HG02870 (cell line): Measurements from ENCODE around the gene MED12L.

Source experiments
- ATAC-seq: cut with Tn5 transposase; IDR thresholded peaks from one replicate; pipeline ENCODE4 v1.9.1; 2021; ENCODE audit warnings: mild to moderate bottlenecking, moderate library complexity; ENCODE audit not compliant: unreplicated experiment

Gene MED12L

DNA sequence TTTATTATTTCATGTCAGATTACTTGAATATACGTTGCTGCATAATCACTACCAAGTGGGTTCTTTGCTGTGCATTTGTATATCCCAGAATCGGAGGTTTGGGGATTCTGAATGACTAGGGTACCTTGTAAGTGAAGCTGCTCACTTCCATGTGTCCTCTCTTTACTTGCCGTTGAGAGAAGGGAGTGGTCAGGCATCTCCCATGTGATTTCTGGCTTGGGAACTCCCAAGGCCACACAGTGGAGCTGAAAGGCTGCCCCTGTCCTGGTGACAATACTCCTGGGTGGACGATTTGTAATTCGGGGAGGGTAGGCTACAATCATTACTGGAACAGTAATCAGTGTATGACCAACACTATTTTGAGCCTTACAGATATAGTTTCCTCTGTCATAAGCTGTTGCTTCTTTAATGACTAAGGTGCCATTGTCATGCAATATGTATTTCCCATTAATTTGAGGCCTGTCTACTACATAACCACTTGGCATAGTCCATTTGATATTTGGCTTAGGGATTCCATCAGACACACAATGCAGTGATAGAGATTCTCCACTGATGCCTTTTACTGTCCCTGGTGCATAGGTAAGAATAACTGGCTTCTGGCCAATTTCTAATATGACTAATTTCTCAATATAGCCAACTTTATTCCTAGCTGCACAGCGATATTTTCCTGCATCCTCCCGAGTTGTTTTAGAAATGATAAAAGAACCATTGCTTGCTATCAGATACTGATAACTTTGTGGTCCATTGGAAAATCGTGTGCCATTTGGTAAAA is 351.4 kb downstream of the MED12L start:
- ATAC-seq: no peak

DNA sequence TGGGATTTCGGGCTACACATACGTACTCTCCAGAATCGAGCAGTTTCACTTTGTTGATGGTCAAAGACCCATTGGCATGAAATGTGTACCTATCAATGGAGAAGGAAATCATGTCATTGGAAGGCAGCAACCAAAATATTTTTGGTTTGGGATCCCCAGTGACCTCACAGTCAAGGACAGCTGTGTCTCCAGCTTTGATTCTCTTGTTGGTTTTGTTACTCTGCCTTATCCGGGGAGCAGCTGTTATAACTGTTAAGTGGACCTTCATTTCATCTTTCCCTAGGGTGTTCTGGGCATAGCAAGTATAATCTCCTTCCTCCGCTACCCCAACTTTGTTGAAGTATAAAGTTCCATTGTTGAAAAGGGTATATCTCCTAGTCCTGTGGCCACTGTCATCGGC is 352.4 kb downstream of the MED12L start:
- ATAC-seq: no peak

DNA sequence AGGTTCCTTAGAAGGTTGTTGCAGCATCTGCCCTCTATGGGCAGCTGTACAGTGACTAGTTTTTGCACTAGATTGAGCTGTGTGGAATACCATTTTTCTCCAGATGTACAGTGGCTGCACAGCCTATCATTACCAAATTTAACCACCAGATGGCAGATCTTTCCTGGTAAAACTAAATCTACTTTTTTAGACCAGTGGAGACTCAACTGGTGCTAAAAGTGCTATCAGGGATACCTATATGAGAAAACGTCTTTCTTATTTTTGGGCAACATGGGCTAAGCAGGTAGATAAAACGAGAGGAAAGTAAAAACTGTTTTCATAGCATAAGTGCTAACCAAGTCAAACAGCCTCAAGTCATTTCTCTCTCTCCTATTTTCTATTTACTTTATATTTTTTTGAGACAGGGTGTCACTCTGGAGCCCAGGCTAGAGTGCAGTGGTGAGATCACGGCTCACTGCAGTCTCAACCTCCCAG is 354.2 kb downstream of the MED12L start:
- ATAC-seq: peak; percentile 76

DNA sequence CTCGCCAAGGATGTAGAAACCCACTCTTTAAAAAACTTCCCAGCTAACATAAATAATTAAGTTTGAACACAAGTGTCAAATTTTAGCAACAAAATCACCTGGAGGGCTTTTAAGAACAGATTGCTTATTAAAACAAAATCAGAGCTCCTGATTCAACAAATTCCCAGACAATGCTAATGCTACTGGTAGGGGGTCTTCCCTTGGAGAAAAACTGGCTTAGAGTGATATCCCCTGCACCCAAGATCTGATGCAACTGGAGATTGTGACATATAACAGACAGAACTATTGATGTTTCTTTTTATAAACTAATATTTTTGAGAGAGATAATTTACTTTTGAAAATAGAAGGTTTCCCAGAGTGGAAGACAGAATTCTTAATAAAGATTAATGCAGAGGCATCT is 355.5 kb downstream of the MED12L start:
- ATAC-seq: no peak

DNA sequence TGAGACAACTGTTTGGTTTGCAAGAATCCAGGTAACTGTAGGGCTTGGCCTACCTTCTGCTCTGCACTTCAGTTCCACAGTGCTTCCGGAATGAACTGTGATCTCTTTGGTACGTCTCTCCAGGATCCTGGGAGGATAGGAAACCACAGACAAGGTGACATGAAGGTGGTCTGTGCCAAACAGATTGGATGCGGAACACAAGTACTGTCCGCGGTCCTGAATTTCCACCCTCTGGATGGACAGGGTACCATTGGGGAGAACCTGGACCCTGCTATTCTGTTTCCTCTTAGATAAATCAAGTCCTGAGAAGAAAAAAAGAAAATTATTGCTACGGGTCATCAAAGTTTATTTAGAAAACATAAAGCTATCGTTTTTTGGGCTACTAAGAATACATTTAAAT is 358.1 kb downstream of the MED12L start:
- no peak for ATAC-seq

DNA sequence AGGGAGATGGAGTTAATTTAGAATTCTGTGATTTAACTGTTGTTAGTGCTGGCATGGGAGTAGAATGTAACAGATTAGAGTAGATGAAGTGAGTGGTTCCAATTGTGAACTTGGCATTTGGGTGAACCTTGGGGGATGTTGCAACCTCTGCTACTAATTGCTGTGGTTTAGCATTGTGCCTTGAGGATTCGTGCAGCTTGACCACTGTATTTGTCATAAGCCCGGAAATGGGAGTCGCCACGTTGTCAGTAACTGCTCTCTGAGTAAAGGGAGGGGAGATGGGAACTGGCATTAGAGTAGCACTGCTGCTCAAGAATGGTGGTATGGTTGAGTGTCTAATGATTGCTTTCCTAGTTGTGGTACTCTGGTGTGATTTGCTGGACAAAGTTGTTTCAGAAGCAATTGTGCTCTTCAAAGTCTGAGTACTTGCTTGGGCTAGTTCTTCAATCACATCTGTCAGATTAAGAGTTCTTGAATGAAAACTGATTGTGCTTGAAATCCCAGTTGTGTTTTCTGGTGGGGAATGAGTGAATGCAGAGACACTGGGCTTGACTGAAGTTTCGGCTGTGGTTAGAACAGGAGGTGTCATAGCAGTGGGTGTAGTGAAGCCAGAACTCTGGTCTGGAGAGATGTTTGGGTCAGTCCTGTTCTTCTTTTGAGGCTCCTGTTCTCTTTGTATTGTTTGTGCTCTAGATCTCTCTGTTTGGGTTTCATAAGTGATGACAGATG is 360.0 kb downstream of the MED12L start:
- ATAC-seq: no peak

DNA sequence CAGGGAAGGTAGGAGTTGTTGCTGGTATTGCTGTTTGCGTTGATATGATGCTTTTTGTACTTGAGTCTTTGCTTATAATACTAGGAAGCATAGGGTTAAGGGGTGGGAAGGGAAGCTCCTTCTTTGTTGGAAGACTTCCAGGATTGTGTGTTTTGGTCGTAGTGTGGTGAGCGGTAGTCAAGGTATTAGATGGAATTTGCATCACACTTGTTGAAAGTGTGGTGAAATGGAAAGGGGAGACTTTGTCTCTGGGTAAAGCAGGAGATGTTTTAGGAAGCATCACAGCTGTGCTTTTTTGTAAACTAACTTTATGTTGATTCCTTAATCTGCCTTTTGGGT is 360.5 kb downstream of the MED12L start:
- ATAC-seq: no peak

DNA sequence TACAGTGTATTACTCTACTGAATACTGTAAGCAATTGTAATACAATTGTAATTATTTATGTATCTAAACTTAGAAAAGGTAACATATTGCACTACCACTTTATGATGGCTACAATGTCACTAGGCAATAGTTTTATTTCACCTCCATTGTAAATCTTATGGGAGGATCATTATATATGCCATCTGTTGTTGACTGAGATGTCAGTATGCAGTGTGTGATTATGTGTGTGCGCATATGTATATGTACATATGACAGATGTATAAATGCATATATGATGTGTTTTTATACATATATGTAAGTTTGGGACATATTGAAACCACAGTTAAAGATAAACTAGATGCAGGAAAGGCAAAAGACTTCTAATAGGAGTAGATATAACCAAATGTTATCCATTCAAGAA is 366.9 kb downstream of the MED12L start:
- no peak for ATAC-seq

DNA sequence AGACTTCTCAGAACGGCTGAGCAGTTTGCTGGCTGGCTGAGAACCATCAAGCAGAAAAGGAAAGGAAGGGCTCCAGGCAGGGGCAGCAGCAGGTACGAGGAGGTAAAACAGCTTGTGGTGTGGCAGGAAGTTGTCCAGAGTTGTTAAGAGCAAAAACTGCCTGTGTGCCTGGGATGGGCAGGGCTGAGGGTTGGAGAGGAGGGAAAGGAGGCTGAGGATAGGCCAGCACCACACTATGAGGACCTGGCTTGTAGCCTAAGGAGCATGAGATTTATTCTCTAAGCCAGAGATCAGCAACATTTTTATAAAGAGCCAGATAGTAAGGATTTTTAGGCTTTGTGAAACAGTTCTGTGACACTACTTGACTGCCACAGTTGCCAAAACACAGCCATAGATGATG is 367.4 kb downstream of the MED12L start:
- no peak for ATAC-seq

DNA sequence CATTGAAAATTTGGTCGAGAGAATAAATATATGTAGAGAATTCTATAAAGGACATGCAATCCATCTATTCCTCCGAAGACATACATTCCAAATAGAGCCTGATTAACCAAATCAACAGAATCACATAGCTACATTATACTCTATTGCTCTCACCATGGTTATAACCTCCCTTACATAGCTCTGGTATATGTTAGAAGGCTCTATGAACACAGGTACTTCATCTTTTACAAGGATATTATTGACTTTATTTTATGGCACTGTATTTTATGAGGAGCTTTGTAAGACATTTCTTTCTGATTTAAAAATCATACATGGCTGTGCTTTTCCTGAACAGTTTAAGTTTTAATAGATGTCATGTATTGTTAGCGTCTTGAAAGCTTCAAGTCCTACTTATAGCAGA is 370.6 kb downstream of the MED12L start:
- no peak for ATAC-seq

DNA sequence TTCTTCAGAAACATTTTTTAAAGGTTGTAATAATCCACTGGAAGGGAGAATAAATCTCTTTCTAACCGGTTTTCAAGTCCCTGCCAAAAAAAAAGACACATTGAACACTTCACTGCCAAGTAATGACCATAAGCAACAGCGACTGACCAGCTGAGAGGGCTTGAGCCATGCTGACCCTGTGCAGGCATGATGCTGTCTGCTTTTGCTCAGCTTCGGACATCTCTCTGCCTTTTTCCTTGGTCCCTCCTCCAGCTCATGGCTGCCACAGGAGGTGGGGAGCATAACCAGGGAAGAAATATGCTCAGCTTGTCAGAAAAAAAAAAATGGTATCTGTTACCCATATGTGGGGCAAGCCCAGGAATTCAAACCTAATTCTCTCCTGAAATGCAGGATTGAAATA is 373.9 kb downstream of the MED12L start:
- no peak for ATAC-seq

DNA sequence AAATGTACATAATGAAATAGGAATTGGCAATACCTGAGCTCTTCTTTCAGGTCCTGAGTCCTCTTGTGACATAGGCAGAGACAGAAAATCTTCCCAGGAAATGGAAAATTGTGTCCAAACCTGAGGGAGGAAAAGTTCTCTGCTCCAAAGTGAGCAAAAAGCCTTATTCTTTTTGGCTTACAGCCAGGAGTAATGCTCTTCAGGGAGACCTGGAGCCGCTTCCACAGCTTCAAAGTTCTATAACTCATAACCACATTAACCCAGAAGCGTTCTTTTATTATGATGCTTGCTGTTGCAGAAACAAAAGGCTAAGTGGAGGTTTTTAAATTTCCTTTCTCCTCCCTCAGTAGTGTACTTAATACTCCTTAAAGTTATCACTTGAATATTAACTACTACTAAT is 374.8 kb downstream of the MED12L start:
- ATAC-seq: no peak

DNA sequence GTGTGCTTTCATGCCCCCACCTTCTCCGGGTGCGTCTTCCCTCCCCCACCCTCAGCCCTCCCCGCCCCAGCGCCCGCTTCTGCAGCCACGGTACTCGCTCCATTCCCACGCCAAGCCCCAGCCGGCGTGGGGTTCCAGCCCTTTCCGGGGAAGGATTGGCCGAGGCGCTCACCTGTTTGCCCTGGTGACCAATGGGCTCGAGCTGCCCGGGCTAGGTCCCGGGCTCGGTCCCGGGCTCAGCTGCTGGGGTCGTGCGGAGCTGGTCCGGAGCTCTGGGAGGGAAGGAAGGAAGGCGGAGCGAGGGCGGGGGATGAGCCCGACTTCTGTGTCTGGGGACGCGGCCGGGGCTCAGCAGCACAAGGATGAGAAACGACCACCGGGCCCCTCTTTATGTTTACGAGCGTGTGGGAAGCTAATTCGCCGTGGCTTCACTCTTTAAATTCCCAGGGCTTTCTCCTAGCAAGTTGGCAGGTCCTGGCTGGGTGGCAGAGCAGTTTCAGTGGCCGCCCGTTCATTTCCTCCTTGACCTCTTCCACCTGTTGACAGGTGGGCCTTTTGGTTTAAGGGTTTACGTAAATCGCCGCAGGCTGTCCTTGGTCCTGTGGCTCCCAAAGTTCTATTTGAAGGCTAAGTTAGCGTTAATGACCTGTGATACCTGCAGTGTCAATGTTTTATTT is 375.4 kb downstream of the MED12L start, which contains the start of gene IGSF10:
IGSF10 (minus strand) TSS at position 288 of the 677 bp plus-strand sequence. CDS start 2,352 bp downstream, outside the sequence.
- ATAC-seq: no peak

DNA sequence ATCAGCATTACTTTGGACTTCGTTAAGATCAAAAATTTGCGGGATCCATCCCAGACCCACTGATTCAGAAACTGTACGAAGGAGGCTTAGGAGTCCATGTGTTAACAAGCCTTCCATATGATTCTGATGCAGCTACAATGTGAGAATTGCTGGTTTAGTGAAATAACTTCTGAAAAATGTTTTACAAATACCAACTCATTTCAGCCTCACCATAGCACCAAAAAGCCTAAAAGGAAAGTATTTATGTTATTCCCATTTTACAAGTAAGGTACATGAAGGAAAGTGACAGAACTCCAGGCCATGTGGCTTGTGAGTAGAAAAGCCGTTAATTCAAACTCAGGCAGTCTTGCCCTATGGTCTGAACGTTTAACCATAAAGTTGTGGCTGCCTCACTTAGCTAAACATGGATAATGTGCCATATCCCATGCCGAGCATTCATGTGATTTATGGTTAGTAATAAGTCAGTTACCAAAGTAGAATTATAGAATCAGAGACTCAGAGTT is 376.9 kb downstream of the MED12L start:
- ATAC-seq: no peak

DNA sequence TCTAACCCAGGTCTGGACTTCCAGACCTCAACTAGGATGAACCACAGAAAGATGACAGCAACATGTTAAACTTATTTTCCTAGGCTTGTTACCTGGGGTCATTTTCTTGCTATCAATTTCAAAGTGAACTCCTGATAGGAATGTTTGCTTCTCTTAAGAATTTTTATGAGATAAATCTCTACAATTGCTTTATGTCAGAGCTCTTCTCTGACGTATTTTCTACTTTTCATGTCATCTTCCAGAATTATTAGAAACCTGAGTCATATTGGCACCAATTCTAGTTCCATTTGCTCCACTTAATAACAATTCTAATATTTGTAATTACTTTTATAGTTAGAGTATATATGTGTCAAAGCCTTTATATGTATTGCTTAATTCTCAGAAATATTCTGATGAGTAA is 377.5 kb downstream of the MED12L start:
- no peak for ATAC-seq

DNA sequence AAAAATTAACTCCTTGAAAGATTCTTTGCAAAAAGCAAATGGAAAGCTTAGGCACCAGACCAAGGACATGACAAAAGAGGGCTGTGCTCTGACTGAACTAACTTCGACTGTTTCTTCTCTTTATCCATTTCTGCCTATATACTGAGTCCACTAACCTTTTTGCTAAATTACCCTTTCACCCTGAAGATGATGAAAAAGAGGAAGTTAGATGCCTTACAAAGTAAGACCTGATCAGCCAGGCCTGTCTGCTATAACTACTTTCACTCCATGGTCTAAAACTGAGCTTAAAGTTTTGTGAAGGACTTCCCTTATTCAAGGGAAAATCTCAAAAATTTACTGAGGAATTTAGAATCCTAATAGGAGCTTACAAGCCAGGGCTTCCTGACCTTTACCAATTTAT is 381.6 kb downstream of the MED12L start:
- ATAC-seq: no peak

DNA sequence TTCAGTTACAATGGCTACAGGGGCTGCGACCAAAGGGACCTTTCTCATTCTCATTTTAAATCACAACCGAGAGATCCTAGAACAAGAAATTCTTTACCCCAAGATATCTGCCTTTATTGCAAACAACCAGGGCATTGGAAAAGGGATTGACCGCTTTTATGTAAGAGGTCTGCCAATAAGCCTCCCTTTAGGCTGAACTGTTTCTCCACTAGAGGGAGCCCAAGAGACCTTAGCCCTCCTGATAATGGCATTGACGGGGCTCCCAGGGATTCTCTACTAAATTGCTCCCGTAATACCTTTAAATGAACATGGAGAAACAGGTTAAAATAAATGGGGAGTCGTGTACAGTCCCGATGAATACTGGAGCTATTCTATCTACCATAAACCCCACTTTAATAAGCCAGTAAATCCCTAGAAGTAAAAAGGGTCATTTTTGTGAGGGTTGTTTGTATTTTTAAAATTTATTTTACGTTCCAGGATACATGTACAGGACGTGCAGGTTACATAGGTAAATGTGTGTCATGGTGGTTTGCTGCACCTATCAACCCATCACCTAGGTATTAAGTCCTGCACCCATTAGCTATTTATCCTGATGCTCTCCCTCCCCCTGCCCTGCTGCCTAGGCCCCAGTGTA is 382.9 kb downstream of the MED12L start:
- ATAC-seq: peak; percentile 81

DNA sequence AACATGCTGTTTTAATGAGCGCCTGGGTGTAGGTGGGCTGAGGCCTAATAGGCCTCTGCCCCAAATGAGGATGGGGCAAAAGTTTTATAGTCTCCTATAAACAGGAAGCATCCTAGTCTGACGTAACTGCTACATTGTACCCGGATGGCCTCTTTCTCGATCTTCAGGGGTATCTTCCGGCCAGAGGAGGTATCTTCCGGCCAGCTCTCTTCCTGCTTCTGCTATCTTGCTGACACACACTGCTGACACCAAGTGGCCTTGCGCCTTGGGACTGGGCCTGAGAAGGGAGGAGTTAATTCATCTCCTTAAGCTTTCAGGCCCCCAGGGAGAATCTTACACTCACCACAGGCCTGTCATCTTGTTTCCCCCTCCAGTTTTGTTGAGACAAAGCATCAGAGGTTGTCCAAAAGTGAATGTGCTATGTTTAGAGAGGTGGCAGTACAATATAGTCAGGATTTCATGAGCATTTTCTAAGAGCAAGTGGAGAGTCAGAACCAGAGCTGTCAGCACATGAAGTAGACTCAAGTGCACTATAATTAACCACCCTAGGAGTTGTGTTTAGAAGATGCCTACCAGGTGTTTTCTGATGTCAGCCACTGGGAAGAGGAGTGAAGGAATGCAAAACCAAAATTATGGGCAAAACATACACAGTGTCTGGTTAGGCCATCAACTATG is 391.0 kb downstream of the MED12L start:
- ATAC-seq: no peak

DNA sequence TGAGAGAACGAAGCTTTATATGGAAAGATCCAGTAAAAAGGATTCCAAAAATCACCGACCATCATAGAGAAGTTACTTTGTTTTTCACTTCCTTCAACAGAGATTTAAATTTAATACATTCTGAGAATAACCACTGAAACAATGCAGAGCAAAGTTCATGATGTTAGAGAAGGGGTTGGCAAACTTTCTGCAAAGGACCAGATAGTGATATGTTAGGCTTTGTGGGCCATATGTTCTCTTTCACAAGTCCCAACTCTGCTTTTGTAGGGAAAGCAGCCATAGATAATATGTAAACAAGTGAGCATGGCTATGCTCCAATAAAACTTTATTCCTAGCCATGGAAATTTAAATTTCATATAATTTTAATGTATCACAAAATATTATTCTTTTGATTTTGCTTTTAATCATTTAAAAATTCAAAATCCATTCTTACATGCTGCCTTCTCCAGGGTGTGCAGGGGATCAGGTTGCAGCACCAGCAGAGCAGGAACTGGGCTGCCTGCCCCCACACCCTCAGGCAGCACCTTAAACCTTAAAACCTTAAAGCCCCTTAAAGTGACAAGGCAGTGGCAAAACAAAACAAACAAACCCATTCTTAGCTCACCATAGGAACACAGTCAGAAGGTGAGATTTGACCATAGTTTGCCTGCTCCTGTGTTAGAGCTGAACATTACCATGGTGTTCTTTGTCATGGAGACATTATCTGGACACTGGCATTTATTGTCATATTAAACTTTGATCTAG is 392.3 kb downstream of the MED12L start:
- no peak for ATAC-seq

DNA sequence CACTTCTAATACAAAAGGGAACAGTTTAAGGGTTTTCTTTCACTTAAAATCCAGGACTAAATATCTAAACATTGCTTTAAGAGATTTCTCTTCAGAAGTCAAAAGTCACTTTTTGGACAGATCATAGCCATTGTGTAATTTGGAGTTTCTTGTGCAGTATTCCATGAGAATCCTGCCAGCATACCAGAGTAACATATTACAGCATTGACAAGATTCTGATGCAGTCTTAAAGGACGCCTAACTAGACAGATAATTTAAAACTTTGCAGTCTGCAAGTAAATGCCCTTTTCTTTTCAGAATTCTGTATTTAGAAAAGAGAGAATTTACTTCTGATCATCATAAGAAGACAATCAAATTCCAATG is 392.9 kb downstream of the MED12L start:
- ATAC-seq: no peak
